ENCODE results near the gene COL2A1.

Gene COL2A1

DNA sequence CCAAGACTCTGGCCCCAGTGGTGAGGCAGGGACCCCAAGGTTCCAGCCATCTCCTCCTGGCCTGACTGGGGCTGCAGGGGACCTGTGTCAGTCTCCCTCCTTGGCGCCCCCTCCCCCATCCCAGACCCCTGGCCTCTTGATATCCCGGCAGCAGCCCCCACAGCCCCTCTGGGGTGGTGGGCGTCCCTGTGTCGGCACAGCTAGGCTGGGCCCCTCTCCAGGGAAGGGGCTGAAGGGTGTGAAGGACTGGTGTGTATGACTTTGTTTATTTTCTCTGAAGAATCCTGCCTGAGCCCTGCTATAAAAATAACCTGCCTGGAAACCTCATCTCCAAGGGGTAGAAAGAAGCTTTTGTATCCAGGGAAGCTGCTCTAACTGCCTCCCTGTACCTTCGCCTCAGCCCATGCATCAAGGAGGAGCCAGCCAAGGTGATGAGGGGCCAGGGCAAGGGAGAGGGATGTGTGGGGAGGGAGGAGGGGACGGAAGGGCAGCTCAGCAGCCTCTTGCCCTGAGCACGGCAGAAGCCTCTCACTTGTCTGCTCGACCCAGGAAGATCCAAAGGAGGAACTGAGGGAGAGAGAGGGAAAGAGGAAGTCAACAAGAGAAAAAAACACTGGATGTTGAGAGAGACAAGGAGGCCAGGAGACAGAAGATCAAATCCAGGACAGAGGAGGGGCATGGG lies 25.4 kb upstream of the COL2A1 start:
- peak; percentile 37 for DNase-seq

GRCh38 chr12:48028541-48029431 lies 24.5 kb upstream of the COL2A1 start:
- no peak for DNase-seq

DNA sequence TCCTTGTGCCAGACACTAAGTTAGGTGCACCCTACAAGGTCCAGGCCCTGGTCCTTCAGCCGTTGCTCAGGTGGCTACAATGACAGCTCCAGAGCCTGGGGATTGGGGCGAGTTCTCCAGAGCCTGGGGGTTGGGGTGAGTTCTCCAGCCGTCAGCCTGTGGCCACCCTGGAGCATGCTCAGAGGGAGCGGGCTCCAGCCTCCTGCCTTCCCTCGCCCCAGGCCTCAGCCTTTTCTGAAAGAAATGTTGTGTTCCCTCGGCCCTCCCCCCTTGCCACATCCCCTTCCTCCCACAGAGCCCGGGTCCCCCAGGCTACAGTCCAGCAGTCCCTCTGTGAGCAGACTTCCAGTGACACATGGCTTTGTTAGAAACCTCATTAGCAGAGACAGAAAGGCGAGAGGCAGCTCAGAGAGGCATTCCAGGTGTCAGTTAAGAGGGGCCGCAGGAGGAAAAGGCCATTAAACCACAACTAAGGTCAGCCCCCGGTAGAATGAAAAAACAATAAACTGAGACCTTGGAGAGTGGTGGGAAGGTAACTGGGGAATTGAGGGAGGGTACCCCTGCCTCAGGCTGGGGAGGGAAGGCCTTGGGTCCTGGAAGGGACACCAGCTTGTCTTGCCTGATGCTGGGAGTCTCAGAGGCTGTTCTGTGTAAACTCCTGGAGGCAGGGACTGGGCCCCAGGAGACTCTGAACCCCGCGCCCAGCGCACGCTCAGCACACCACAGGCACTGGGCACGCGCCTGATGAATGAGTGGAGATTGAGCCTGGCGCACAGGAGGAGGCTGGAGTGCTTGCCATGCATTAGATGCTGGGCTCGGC lies 23.1 kb upstream of the COL2A1 start:
- DNase-seq = no peak

- DNase-seq = no peak
Observed at GRCh38 chr12:48026060-48026827, 22.0 kb upstream of the COL2A1 start.

GRCh38 chr12:48025281-48025680 lies 21.0 kb upstream of the COL2A1 start:
- no peak for DNase-seq

DNA sequence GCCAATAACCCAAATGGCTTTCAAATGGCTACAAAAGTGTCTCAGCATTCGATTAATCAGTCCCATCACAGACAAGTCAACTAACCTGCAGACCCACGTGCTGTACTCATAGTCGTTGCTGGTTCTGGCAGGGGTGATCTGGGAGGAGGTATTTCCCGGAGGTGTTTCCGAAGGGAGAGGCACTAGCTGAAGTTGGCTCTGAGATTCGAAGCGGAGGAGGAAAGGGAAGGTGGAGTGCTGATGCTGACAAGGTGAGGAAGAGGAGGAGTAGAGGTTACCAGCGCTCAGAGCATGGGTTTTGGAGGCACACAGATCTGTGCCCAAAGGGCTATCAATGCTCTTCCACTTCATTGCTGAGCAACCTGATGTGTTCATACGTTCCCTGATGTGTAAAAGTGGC lies 20.5 kb upstream of the COL2A1 start:
- DNase-seq = no peak

DNA sequence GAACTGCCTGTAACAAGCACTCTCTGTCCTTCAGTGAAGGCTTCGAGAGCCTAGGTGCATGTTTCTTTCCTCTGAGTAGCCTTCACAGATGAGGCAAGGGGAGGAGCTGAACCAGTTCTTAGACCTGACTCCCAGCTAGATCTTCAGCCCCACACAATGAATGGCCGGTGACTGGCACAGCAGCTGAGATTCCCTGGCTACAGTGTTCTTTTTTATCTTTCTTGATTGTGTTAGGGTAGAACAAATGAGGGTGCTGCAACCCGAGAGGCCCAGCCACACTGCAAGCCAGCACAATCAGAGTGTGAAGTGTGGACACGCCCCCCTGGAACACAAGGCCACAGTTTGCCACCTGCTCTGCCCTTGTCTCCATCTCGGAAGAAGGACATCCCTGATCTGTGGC lies 19.1 kb upstream of the COL2A1 start:
- DNase-seq = no peak

GRCh38 chr12:48022676-48023385 lies 18.6 kb upstream of the COL2A1 start:
- no peak for DNase-seq

- no peak for DNase-seq
Observed at GRCh38 chr12:48022180-48022521, 17.9 kb upstream of the COL2A1 start.

DNA sequence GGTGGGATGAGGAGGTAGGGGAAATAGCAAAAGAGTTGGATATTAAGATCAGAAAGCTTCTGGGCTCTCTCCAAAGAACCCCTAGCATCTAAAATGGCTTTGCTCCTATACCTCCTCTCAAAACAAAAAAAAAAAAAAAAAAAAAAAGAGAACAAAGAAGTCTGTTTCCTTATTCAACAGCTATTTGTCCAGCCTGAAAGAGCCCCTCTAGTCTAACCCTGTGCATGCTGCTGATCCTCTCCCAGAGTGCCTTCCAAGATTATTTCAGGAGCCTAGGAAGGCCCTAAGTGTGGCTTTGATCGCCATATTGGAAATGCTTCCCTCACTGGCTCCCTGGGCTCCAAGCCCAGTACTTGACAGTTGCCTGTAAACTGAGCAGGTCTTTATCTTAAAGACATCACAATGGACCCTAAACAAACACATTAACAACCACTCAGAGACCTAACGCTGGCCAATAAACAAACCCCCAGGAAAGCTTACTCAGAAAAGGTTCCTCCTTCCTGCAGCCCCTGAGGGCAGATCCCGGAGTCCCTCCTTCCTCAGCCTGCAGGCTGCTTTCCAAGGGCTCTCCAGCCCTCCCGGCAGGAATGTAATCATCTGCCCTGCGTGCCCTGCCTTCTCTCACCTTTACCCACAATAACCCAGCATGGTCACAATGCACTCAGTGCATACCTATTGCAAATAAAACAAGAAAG lies 17.4 kb upstream of the COL2A1 start:
- no peak for DNase-seq

DNA sequence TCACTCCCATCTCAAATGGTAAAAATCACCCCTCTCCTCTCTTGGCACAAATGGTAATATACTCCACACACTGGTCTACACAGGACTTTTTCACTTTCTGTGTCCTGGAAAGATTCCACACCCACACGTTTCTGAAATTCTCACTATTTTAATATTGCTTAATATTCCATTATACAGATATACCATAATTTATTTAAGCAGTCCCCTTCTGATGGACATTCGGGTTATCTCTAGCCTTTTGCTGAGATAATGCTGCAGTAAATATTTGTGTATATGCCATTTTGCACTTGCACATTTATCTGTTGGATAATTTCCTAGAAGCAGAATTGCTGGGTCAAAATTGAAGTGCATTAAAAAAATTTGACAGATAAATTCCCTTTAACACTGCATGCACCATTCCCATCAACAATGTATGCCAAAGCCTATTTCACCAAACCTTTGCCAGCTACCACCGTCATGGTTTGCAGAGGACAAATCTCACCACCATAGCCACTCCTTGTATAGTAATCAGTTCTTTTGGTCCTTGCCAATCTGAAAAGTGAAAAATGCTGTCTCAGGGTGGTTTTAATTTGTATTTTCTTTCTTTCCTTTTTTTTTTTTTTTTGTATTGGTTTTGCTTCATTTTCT lies 15.5 kb upstream of the COL2A1 start:
- DNase-seq = no peak

GRCh38 chr12:48018618-48018995 lies 14.3 kb upstream of the COL2A1 start:
- no peak for DNase-seq

- DNase-seq = no peak
Observed at GRCh38 chr12:48017921-48018617, 13.8 kb upstream of the COL2A1 start.

GRCh38 chr12:48017496-48017895 lies 13.2 kb upstream of the COL2A1 start:
- no peak for DNase-seq

DNA sequence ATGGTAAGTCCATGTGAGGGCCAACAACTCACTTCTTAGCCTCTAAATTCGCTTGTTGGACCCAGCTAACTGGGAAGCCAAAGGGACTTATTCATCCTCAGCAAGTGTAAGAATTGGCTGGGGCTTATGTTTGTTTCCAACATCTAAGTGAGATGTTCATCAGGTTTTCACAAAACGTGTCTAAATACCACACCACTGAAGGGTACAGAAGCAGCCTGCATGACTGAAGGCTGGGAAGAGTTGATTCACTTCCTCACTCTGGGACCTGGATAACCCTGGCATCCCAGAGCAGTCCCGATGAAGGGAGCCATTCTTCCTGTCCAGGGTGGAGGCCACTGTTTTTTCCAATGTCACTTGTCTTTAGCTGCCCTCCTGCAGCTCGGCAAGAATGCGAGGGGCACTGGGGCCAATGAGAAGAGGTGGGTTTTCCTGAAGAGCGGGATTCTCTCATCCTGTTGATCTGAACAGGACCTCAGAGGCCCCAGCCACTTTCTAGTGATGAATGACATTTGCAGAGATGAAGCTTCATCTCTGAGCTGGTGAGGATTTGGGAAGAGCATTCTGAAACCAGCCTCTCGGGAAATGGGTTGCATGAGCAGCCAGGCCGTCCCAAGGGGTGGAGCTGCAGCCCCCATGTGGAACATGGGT lies 12.2 kb upstream of the COL2A1 start:
- DNase-seq = no peak

DNA sequence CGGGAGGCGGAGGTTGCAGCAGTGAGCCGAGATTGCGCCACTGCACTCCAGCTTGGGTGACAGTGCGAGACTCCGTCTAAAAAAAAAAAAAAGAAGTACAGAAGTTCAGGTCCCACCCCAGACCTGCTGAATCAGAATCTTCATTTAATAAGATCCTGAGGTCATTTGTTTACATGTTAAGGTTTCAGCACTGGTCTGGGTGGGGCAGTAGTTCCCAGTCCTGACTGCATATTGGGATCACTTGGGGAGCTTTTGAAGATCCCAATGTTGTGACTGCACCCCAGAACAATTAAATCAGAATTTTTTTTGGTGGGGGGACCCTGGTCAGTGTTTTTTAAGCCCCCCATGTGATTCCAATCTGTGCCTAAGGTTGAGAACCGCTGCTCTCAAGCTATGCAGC lies 11.7 kb upstream of the COL2A1 start:
- DNase-seq = no peak

GRCh38 chr12:48015129-48015528 lies 10.9 kb upstream of the COL2A1 start:
- no peak for DNase-seq

DNA sequence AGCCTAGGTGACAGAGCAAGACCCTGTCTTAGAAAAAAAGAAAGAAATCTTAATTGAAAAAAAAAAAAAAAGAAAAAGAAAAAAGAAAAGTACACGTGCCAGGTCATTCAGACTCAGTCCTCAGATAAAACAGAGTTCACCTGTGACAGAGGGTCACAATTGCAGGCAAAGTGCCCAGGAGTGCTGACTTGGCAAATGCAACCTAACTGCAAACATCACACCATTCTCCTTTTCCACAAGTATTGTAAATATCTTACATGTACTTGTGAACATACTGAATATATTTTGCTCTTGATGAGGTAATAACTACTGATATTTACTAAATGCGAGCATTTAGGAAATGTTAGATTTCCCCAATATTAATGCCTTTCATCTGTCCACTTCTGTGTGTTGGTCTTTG lies 9.0 kb upstream of the COL2A1 start:
- no peak for DNase-seq

- DNase-seq = no peak
Observed at GRCh38 chr12:48012070-48012469, 7.8 kb upstream of the COL2A1 start.

Measured in OCI-M1 (cell line).